ENCODE data around the gene ABCA13.

The ABCA13 gene

DNA sequence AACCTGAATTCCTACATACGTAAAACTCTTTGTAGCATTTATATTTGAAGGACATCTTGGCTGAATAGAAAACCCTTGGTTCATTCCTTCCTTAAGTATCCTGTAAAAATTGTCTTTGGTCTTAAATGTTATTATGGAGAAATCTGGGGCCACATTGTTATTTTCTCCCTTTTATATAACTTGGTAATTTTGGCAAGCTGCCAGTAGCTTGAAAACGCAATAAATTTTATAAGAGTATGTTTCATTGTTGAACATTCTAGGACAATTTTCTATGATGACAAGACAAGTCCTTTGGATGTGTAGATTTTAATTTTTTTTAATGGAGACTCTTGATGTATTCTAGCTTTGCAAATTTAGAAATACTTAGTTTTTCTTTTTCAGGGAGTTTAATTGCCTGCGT lies 191.9 kb downstream of the ABCA13 start:
- in situ Hi-C loops (cut with HindIII; ENCODE audit: low sequenced_read_pairs) = no loop called here

DNA sequence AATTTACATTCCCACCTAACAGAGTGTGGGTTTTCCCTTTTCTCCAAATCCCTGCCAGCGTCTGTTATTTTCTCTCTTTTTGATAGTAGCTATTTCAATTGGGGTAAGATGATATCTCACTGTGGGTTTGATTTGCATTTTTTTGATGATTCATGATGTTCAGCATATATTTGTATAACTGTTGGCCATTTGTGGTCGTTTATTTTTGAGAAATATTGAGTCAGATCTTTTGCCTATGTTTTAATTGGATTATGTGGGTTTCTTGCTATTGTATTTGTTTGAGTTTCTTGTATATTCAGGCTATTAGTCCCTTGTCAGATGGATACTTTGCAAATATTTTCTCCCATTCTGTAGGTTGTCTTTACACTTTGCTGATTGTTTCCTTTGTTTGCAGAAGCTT lies 193.8 kb downstream of the ABCA13 start:
- in situ Hi-C loops (cut with HindIII; ENCODE audit: low sequenced_read_pairs) = no loop called here

DNA sequence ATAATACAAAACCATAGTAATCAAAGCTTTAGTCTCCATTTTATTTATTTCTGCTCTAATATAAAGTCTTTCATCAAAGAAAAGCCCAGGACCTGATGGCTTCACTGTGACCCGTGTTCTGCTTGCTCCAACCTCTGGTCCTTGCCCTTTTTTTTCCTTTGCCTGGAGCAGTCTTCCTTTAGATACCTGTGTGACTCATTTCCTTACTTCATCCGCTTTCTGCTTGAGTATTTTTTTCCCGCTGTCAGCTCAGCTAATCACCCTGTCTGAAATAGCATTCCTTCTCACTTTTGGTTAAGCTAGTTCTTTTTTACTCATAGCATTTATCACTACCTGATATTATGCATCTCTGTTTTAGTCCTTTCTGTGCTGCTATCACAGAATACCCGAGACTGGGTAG lies 194.8 kb downstream of the ABCA13 start:
- in situ Hi-C loops (cut with HindIII; ENCODE audit: low sequenced_read_pairs) = no loop called here

DNA sequence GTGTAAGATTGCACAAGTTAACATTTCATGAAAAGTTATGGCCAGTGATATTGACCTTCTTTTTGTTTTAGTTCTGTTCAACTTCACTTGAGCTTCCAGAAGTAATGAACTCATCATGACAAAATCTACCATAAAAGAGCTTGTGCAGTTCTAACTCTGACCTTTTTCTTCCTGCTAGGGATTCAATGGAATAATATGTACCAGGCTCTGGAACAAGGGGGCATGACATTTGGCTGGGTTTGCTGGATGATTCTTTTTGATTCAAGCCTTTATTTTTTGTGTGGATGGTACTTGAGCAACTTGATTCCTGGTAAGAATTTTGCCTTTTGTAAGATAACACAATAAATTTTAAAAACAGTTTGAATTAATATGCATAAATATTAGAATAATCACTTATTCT lies 205.0 kb downstream of the ABCA13 start:
- in situ Hi-C loops (cut with HindIII; ENCODE audit: low sequenced_read_pairs) = no loop called here

DNA sequence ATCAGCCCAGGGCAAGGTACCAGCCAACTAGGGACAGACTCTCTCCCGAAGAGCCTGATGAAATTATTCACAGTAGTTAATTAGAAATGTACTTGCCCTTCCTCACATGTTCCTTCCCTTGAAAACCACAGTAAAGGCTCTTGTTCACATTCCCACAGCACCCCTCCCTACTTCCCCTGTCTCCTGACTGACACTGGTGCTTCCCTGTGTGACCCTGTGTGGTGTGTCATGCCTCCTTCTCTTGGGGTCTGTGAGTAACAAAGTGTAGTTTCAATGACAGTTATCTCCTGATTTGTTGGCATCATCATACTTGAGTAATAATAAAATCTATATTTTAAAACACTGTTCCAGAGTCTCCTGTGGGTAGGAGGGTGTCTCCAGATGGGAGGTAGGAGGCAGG lies 209.7 kb downstream of the ABCA13 start:
- in situ Hi-C loops (cut with HindIII; ENCODE audit: low sequenced_read_pairs) = no loop called here

DNA sequence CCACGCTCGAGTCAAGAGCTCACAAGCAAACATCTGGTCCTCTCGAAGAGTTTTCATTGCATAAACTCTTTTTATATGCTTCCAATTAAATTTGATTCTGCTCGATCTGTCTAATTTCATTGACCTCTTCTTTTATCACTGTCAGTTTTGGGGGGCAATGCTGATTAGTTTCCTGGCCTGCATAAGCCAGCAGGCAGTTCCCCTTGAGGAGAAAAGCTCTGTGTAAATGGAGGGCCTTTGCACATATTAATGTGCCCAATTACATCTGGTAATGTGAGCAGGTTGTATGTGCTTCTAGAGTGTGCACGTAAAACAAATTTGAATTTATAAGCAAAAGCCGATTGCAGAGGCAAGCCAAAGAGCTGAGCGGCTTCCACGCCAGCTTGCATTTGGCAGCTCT lies 210.3 kb downstream of the ABCA13 start:
- in situ Hi-C loops (cut with HindIII; ENCODE audit: low sequenced_read_pairs) = no loop called here

DNA sequence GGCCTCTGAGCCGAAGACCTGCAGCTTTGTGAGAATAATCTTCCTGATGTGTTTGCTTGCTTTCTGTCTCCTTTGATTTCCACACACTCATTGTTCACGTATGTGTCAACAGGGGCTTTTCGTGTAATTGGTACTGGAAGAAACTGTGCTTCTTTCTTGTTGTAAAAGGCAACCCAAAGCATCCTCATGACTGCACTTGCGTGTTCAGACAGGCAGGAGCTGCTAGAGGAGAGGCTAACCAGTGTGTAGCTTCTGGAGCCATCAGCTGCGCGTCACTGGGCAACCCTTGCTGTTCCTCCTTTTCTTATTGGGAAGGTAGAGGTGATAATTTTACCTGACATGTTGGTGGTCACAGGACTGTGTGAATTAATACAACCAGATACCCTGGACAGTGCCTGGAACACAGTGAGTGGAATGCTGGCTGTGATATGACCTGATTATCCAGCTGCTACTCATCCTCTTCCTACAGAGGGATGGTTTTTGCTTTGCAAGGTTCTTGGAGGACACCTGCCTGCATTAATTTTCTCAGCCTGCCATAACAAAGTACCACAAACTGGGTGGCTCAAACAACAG lies 213.0 kb downstream of the ABCA13 start:
- in situ Hi-C loops (cut with HindIII; ENCODE audit: low sequenced_read_pairs) = no loop called here

DNA sequence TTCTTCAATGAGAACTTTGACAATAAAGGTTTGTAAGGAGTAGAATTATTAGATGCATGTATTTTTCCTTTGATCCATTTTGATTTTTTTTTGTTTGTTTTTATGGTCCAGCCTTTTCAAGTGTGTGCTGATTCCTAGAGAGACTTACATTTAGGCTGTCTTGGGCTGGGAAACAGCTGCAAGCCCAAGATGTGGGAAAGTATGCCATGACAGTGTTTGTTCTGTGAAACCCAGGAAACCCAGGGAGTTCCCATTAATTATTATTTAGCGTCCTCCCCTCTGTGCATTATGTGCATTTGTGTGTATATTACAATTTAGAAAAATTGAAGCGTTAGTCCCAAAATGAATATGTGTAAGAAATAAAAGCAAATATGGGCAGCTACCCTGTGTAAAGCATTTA lies 216.7 kb downstream of the ABCA13 start:
- in situ Hi-C loops (cut with HindIII; ENCODE audit: low sequenced_read_pairs) = no loop called here

DNA sequence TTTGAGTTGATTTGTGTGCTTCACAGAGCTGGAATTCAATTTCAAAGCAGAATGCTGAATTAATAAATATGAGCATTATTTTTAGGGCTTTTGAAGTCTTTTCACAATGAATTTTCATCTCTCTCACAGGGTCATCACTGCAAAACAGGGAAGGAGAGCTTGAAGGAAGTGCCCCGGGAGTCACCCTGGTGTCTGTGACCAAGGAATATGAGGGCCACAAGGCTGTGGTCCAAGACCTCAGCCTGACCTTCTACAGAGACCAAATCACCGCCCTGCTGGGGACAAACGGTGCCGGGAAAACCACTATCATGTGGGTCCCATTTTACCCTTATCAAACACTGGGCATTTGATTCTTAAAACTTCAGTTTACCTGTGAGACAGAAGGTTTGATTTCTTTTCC lies 217.7 kb downstream of the ABCA13 start:
- in situ Hi-C loops (cut with HindIII; ENCODE audit: low sequenced_read_pairs) = no loop called here

DNA sequence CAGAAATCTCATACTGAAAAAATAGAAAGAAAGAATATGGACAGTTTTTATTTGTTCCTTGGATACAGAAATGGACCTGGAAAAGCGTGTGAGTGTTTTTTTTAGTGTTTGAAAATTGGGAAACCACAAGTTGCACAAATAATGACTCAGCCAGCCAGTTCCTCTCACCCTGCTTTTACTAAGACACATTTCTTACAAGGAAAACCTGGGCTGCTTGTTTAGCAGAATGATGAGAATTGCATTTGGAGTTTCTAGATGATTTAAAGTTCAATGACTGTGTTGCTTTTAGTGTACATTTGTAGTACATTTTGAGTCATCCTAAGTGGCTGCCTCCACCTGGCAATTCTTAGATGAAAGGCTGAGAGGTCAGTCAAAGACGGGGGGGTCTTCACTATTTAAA lies 218.7 kb downstream of the ABCA13 start:
- in situ Hi-C loops (cut with HindIII; ENCODE audit: low sequenced_read_pairs) = no loop called here

DNA sequence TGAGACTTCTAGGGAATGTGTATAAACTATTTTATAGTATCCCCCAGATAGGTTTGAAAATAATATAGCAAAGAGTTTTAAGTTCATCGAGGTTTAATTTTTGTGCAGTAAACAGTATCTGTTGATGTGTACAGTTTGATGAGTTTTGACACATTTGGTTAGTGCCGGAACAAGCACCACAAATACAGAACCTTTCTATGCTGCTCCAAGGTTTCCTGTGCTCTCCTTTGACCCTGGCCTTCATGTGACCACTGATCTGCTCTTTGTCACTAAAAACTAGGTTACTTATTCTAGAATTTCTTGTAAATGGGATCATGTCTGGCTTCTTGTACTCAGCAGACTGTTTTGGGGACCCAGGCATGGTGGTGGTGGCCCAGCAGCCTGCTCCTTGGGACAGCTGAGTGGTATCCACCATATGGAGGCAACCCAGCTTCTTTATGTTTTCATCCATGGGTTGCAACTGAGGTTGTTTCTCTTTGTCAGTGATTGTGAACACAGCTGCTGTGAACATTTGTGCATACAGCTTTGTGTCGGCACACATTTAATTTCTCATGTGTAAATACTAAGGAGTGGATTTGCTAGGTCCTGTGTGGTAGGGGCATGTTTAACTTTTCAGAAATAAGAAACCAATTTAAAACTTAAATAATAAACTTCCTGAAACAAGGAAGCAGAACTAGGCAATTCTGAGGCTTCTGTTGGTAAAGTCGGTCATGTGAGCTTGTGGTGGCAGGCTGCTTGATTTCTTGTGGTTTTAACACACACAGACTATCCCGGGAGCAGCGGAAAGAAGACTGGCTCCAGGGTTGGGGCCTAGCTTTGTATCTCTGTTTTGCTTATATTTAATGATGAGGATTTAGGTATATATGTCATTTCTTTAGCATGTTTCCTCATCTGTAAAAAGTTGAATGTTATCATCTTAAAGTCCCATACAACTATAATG lies 219.4 kb downstream of the ABCA13 start:
- in situ Hi-C loops (cut with HindIII; ENCODE audit: low sequenced_read_pairs) = no loop called here

DNA sequence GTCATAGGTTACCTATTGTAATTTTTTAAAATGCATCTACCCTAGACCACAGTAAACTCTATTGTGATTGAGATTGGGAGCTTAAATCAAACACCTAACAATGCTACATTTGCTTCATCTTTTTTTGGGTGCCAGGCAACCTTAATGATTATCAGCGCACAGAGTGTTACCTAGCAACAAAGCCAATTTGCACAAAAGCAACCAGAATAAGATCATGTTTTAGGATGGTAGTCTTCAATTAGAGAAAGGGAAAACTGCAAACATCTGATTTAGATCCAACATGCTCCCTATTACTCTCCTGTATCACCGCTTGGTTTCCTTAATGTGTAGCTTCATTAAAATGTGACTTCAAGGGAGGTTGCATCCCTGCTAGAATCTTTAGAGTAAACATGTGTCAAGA lies 226.9 kb downstream of the ABCA13 start:
- in situ Hi-C loops (cut with HindIII; ENCODE audit: low sequenced_read_pairs) = no loop called here

DNA sequence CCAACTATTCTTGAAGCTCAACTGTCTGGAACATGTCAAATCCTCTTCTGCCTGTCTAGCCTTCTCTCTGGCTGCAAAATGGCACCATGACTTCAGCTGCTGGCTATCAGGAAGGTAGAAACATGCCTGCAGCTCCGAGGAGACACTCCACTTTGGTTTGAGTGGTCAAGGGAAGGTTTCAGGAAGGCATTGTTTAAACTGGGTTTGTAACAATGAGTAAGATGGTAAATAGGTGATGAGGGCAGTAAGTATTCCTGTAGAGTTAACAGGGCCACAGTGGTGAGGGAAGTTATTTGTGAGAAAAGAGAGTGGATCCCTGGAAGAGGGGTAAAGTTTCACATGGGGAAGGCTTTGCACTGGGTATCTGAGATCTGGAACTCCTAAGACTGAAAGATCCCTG lies 231.5 kb downstream of the ABCA13 start:
- in situ Hi-C loops (cut with HindIII; ENCODE audit: low sequenced_read_pairs) = no loop called here

DNA sequence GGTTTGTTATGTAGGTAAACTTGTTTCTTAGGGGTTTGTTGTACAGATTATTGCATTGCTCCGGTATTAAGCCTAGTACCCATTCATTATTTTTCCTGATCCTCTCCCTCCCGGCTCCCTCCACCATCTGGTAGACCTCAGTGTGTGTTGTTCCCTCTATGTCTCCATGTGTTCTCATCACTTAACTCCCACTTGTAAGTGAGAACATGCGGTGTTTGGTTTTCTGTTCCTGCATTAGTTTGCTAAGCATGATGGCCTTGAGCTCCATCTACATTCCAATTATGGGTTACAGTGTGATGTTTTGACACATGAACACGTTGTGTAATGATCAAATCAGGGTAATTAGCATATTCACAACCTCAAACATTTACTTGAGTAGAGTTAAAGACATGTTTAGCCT lies 237.5 kb downstream of the ABCA13 start:
- in situ Hi-C loops (cut with HindIII; ENCODE audit: low sequenced_read_pairs) = no loop called here

DNA sequence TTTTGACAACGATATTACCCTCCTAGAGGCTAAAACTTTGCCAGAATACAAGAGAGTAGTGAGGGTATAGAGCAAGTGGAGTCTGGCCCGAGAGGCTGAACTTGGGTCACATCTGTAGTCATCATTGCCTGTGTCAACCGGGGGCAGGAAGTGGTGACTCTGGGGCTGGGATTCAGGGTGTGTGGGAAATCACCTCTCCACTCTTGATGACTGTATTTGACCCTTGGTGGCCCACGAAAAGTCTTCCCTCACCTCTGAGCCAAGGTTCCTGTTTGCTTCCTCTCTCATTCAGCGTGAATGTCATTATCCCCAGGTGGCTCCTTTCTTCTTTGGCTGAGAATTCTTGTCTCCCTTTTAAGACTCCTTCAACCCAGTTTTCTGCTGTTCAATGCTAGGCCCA lies 240.4 kb downstream of the ABCA13 start:
- in situ Hi-C loops (cut with HindIII; ENCODE audit: low sequenced_read_pairs) = loop anchor here (5.0 kb wide), 1 partner anchor 89 kb away; no protein-coding TSS in a partner anchor

DNA sequence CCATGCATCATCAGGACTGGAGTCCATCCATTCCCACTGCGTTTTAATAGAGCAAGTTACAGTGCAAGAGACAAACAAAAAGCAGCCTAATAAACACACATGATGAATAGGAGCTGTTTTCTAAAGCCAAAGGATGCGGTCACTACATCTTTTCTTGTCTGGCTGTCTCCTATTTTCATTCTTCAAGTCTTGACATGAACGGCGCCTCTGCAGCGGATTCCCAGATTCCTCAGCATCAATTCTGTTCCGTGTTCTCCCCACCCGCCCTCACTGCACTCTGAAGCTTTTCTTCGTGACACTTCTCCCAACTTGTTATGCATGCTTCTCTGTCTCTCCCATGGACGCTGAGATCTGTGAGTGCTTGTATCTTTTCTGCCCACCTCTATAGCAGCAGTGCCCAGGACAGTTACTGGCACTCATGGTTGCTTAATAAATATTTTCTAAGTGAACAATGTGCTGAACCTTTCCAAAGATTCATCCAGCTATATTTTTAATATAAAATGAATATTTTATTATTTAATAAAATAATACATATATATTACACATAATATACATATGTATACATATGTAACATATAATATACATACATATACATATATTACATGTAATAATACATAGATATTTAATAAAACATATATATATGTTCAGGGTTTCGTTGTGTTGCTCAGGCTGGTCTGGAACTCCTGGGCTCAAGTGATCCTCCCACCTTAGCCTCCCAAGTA lies 242.9 kb downstream of the ABCA13 start:
- in situ Hi-C loops (cut with HindIII; ENCODE audit: low sequenced_read_pairs) = loop anchor here (5.0 kb wide), 1 partner anchor 92 kb away; no protein-coding TSS in a partner anchor

DNA sequence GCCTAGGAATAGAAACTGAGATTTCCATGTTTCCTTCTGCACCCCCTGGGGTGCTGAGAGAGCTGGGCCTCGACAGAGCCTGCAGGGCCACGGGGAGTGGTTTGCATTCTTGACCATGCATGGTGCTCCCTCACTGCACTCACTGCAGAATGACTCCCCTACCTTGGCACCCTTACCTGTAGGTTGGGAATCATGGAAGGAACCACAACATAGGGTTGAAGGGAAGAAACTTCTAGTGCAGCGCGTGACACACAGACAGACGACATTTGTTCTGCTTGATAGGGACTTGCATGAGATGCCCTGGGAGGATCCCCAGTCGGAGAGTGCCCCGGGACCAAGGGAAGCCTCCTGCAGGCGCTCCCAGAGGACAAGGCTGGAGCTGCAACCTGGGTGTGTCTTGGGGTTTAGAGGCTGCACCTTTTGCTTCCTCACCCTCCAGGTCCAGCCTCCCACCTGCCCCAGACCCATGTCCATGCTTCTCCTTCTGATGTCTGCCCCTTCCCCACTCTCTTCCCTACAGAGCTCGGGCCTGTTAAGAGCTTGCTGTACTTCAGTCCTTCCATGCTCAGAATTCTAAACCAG lies 245.2 kb downstream of the ABCA13 start:
- in situ Hi-C loops (cut with HindIII; ENCODE audit: low sequenced_read_pairs) = no loop called here

DNA sequence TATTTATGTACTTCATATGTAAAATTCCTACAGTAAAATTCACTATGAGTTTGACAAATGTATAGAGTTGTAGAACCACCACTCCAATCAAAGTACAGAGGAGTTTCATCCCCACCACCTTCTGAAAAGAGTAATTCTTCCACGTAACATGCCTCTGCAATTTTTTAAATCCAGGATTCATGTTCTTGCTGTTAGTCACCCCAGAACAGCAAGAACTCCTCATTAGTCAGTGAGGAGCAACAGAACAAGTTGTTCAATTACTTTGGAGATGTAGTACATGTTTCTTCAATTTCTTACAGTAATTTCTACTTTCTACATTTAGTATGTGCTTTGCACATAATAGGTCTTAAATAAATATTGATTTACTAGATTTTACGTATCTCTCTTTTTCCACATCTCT lies 248.1 kb downstream of the ABCA13 start:
- in situ Hi-C loops (cut with HindIII; ENCODE audit: low sequenced_read_pairs) = no loop called here

DNA sequence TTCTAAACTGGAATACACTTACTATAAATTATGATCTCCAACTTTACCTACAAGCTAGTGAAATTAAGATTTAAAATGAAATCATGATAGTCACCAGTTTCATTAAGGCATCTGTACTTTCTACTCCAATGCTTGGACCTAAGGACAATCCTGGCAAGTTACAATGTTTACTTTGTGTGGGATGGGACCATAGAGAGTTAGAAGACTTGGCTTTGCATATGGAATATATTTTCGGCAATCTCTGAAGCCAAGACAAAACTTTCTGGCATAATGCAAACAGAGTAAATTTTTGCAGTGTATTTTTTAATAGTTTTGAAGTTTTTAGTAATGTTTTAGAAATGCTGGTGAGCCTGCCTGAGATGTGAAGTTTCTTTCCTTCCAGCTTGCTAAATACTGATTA lies 248.9 kb downstream of the ABCA13 start:
- in situ Hi-C loops (cut with HindIII; ENCODE audit: low sequenced_read_pairs) = no loop called here

DNA sequence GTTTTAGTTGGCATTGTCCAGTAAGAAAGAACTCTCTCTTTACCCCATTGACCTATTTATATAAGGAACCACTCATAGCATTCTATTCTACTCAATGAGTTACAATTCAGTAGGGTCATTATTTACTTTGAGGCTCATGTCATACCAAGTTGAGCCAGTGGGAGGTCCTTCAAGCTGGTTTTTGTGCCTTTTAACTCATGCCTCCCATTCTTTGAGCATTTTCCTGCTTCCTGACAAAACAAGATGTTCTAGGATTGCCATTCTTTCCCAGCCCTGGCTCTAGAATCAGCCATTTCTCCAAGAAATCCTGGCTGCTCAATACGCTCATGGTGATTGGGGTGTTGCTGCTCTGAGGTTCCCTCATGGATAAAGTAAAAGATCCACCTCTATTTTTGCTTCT lies 250.1 kb downstream of the ABCA13 start:
- in situ Hi-C loops (cut with HindIII; ENCODE audit: low sequenced_read_pairs) = no loop called here

DNA sequence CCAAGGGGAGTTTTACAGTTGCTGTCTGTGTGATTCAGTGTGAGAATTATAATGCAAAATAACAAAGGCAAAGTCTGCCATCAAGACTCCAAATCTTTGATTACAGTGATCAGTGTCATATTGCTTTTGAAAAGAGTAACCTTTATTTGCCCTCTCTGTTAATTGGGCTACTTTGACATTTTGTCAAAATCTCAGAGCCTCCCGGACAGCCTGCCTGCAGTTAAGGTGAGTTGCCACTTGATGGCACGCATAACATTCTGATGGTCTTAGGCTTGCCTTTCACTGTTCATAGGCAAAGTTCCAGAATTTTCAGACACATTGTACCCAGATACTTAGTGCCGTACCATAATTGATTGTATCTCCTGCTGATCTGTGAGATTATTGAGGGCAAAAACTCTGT lies 253.5 kb downstream of the ABCA13 start:
- in situ Hi-C loops (cut with HindIII; ENCODE audit: low sequenced_read_pairs) = no loop called here

All from DLD1 (cell line).